Jurkat, Clone E6-1 (cell line): ENCODE results near the gene ACAP1.

Source experiments
- DNase-seq: peaks from one replicate; pipeline ENCODE4 v3.0.0-alpha.2; 2011; ENCODE audit warnings: low read depth, low spot score
- H3K4me3 ChIP-seq: 2 replicates; pipeline ENCODE4 v1.5.1; 2011; ENCODE audit warnings: mild to moderate bottlenecking, low read length, control low read depth, moderate library complexity

The ACAP1 gene

GRCh38 chr17:7308625-7309433, 27.5 kb upstream of the ACAP1 start:
- peak; percentile 90 for DNase-seq

GRCh38 chr17:7309628-7310027, 26.7 kb upstream of the ACAP1 start:
- DNase-seq = no peak
- peak overlapping the region; percentile 81 for H3K4me3 ChIP-seq

More at GRCh38 chr17:7308625-7309433, 27.5 kb upstream of the ACAP1 start:
- peak overlapping the region; percentile 81 for H3K4me3 ChIP-seq

- H3K4me3 ChIP-seq = no peak overlapping the region
Measured at GRCh38 chr17:7311110-7311705, 25.1 kb upstream of the ACAP1 start.

DNA sequence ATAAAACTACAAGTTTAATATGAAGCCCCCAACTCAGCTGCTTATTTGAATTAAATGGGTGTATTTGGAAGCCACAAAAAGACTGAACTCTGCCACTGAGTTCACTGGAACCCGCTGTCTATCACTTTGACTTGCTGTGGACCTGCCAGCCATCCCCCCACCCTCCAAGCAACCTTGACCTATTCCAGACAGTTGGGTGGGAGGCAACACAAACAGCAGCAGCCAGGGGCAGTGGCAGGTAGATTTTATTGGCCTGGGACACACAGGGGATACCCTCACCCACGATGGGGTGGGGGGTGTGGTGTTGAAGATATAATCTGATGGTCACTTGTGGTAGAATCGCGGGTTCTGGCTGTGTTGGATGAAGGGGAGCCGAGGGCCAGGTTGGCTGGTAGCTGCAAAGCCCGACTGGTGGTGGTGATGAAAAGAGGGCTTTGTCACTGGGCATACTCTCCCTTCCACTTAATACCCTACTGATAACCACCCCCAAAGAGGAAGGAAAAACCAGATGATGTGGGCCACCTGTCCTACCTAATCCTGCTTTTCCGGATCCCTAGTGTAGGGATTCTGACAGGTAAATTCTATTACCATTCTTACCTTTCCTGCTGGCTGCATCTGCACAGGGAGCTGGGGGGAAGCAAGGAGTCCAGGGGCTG, 23.8 kb upstream of the ACAP1 start:
- H3K4me3 ChIP-seq = no peak overlapping the region
- no peak for DNase-seq

More at GRCh38 chr17:7311110-7311705, 25.1 kb upstream of the ACAP1 start:
- DNase-seq = no peak

DNA sequence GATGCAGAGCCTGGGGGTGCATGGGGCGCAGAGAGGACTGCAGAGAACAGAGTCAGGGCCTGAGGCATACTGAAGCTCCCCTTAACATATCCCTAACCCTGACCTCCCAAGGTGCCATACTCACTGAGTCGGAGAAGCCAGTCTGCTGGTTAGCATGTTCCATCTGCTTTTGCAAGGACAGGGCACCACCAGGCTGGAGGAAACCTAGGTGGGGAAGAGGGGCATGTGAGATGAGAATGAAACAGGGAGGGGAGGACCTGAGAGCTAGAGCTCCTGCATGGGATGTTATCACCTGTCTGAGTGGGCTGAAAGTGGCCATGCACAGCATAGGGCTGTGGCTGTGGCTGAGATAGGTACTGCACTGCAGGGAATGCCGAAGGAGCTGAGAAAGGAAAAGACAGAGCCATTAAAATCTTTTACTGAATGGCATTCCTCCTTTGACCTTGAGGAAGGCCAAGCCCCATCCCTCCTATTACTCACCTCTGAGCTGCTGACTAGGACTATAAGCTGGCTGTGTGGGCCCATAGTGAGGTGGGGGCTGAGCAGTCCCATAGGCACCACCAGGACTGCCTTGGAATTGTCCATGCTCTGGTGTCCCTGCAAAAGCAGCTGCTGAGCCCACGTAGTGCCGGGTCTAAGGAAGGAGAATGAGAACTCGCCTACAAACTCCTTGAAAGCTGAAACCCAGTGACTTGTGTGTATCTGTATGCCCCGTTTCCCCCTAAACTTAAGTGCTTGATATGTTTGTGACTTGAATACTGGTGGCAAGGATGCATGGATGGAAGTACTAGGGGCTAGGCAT, 23.0 kb upstream of the ACAP1 start:
- DNase-seq = no peak

GRCh38 chr17:7313890-7314718, 22.2 kb upstream of the ACAP1 start:
- peak overlapping the region; percentile 78 for H3K4me3 ChIP-seq
- DNase-seq = no peak

More for the DNA sequence above, 23.0 kb upstream of the ACAP1 start:
- no peak overlapping the region for H3K4me3 ChIP-seq

DNA sequence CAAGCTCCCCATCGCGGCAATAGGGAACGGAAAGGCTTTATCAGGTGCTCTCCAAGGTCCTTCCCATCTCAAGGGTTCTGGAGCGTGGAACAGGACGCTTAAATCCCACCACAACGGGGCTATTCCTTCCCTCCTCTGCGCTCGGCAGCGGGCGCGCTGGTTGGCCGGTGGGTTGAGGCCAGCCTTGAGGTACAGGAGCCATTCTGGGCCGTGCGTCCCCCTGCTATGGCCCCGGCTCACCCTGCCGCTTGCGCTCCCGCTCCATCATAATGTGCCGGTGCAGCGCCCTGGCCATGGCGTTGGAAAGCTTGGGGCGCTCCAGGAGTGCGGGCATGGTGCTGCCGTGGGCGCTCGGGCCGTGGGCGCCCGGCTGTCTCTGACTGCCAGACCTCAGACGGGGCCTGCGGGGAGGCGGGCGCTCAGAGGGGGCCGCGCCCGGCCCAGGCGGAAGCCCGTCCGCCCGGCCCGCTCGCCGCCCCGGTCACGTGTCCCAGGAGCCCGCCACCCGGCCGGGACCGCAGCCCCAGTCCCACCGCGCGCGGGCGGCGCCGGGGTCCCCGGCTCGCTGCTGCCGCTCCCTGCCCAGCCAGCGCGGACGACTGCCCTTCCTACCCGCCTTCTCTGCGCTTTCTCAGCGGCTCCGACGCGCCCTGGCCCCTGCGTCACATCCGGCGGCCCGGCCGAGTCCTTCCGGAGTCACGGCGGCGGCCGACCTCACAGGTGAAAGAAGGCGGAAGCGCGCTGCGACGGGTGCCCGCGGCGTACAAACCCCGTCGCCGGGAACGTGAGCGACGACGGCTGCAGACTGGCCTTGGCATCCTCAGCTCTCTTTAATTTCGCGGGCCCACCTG, 21.4 kb upstream of the ACAP1 start, which contains the start of gene GPS2:
Gene GPS2, minus strand, starts transcription at position 642 of the 851 bp plus-strand sequence. Its CDS starts 308 bp downstream, at position 334.
- peak; percentile 77 for DNase-seq

DNA sequence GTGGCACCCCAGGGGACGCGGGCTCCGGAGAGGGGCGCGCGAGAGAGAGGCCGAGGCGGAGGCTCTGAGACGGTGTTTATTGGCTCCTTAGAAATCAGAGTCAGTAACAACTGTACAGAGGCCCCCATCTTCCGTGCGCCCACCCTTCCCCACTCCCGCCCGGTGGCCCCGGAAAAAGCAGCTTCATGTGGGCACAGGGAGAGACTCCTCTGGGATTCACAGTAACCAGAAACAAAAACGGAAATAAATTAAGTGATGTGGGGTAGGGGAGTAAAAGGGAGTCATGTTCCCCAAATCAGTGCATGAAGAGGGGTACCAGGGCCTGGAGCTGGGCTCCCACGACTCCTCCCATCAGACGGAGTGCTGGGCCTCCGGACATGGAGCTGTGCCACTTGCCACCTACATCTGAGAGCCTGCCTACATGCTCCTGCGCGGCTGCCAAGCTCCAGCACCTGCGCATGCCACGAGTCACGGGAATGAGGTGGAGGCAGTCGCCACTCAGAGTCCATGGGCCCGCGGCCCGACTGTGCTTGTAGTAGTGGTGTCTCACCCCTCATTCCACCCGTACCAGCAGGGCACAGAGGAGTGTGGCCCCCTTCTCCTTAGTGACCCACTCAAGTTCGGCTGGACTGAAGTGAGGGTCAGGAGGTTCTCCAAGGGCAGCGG, 20.6 kb upstream of the ACAP1 start:
- no peak for DNase-seq

More for the DNA sequence above, 21.4 kb upstream of the ACAP1 start, which contains the start of gene GPS2:
- H3K4me3 ChIP-seq = peak within 1 kb of the TSS; percentile 78

DNA sequence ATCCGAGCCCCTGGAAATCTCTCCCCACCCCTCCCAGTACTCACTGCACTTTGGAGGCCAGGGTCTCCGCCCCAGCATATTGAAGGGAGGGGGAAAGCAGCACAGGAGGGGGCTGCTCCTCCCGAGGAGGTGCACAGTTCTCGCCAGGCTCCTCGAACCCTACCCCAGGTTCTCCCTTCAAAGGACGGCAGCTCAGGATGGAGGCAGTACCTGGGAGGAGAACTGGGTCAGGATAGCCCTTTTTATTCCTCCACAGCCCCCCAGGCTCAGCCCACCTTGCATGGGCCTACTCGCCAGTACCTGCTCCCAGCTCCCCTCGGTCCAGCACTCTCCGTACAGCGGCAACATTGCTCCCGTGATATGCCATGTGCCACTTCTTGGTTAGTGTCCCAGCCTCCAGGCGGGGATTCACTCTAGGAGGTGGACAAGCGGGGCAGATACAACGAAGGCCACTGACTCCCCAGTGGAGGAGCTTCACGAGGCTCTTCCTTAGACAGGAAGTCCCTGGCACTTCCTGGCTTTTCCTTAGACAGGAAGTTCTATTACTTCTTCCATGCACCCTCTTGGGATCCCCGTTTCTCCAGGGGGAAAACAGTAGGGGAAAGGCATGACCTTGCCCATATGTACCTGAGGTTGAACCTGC, 19.0 kb upstream of the ACAP1 start:
- no peak overlapping the region for H3K4me3 ChIP-seq

More for the DNA sequence above, 20.6 kb upstream of the ACAP1 start:
- peak overlapping the region; percentile 78 for H3K4me3 ChIP-seq

GRCh38 chr17:7318121-7318860, 18.0 kb upstream of the ACAP1 start:
- no peak overlapping the region for H3K4me3 ChIP-seq
- DNase-seq = no peak

More for the DNA sequence above, 19.0 kb upstream of the ACAP1 start:
- DNase-seq = no peak

- no peak for DNase-seq
Measured at GRCh38 chr17:7321466-7321865, 14.9 kb upstream of the ACAP1 start.

GRCh38 chr17:7322520-7323194, 13.7 kb upstream of the ACAP1 start:
- no peak overlapping the region for H3K4me3 ChIP-seq
- no peak for DNase-seq

More at GRCh38 chr17:7321466-7321865, 14.9 kb upstream of the ACAP1 start:
- no peak overlapping the region for H3K4me3 ChIP-seq

- no peak for DNase-seq
- H3K4me3 ChIP-seq = no peak overlapping the region
Measured at GRCh38 chr17:7323731-7324437, 12.4 kb upstream of the ACAP1 start.

- no peak for DNase-seq
- no peak overlapping the region for H3K4me3 ChIP-seq
Measured at GRCh38 chr17:7324438-7324779, 11.9 kb upstream of the ACAP1 start.
